HepG2 (cell line): ENCODE measurements around the gene STX10. TPM values are rescaled to one million over a fixed set of nuclear protein-coding genes. Genes with fewer than 3 reads are reported as not detected.

ENCODE experiments used
- CHD4 ChIP-seq: fragments of 200-600 bp; sonication (generic); IDR thresholded peaks from 2 replicates; pipeline ENCODE4 v1.7.0; 2017; ENCODE audit warnings: mild to moderate bottlenecking, low read length, borderline replicate concordance
- DNMT3B ChIP-seq: conservative IDR thresholded peaks from 2 replicates; pipeline ENCODE4 v1.6.1; 2016; ENCODE audit warnings: missing biosample characterization, control low read depth
- GABPB1 ChIP-seq: IDR thresholded peaks from 2 replicates; pipeline ENCODE4 v1.6.1; 2016; ENCODE audit warnings: mild to moderate bottlenecking, missing genetic modification reagents, moderate library complexity, missing compliant biosample characterization
- ISX ChIP-seq: sonication (generic); formaldehyde crosslinking; conservative IDR thresholded peaks from 2 replicates; pipeline ENCODE4 v1.5.0; 2020; ENCODE audit warnings: missing genetic modification reagents
- NFYB ChIP-seq: sonication (generic); formaldehyde crosslinking; IDR thresholded peaks from 2 replicates; pipeline ENCODE4 v1.4.0; 2020; ENCODE audit warnings: missing genetic modification reagents
- SIX1 ChIP-seq: sonication (generic); formaldehyde crosslinking; IDR thresholded peaks from 2 replicates; pipeline ENCODE4 v1.4.0; 2020; ENCODE audit warnings: missing genetic modification reagents, borderline replicate concordance
- SMARCC2 ChIP-seq: fragments of 450-650 bp; IDR thresholded peaks from 2 replicates; pipeline ENCODE4 v1.6.1; 2017; ENCODE audit warnings: antibody characterized with exemption, mild to moderate bottlenecking
- SP1 ChIP-seq, 2 experiments: fragments of 450-650 bp in 1 of 2; sonication (generic) in 1 of 2; formaldehyde crosslinking in 1 of 2; IDR thresholded peaks; 2 replicates each; pipeline versions ENCODE4 v1.4.0 to v1.6.1; 2016 to 2020; ENCODE audit warnings: missing genetic modification reagents in 1 of 2
- TGIF2 ChIP-seq: IDR thresholded peaks from 2 replicates; pipeline ENCODE4 v1.6.1; 2016; ENCODE audit warnings: control low read depth, missing compliant biosample characterization
- ZIK1 ChIP-seq: sonication (generic); formaldehyde crosslinking; IDR thresholded peaks from 2 replicates; pipeline ENCODE4 v1.5.0; 2020; ENCODE audit warnings: mild to moderate bottlenecking, low read depth, missing genetic modification reagents, borderline replicate concordance
- ZNF460 ChIP-seq: sonication (generic); formaldehyde crosslinking; IDR thresholded peaks from 2 replicates; pipeline ENCODE4 v1.5.1; 2020; ENCODE audit warnings: missing genetic modification reagents, mild to moderate bottlenecking, borderline replicate concordance
- ZNF546 ChIP-seq: sonication (generic); formaldehyde crosslinking; conservative IDR thresholded peaks from 2 replicates; pipeline ENCODE4 v1.8.1; 2023; ENCODE audit warnings: mild to moderate bottlenecking, missing genetic modification reagents
- ZNF569 ChIP-seq: sonication (generic); formaldehyde crosslinking; IDR thresholded peaks from 2 replicates; pipeline ENCODE4 v1.5.0; 2020; ENCODE audit warnings: mild to moderate bottlenecking, missing genetic modification reagents, moderate library complexity, borderline replicate concordance
- ZNF589 ChIP-seq: sonication (generic); formaldehyde crosslinking; conservative IDR thresholded peaks from 2 replicates; pipeline ENCODE4 v1.8.0; 2022; ENCODE audit warnings: mild to moderate bottlenecking, moderate library complexity, missing genetic modification reagents
- ZNF674 ChIP-seq: sonication (generic); formaldehyde crosslinking; IDR thresholded peaks from 2 replicates; pipeline ENCODE4 v1.5.0; 2020; ENCODE audit warnings: low read depth, mild to moderate bottlenecking, missing genetic modification reagents
- polyA plus RNA-seq, 8 experiments: library from polyadenylated mRNA; depleted of rRNA in 3 of 8; stranded (reverse) in 7 of 8; unstranded in 1 of 8; fragments of >200 nt; fragmentation: Illumina TruSeq in 4 of 8; extraction: Trizol in 4 of 8; gene quantifications; 2 replicates each; pipeline versions ENCODE4 v1.2.1 to v1.2.3, GENCODE V29; 2011 to 2016; ENCODE audit warnings: low read depth in 4 of 8, missing spikeins in 1 of 8, mixed read lengths in 1 of 8; ENCODE audit not compliant: insufficient read depth in 1 of 8
- total RNA-seq, 5 experiments: library from RNA; depleted of rRNA; stranded (reverse); fragments of >200 nt; fragmentation: Illumina TruSeq; extraction: Trizol; gene quantifications; 2 replicates each; pipeline ENCODE4 v1.2.3, GENCODE V29; 2016; ENCODE audit warnings: low read depth in 1 of 5
- TF ChIP-seq, protein P1 (sequence below): sonication (generic); formaldehyde crosslinking; IDR thresholded peaks from 2 replicates; pipeline ENCODE4 v1.9.0; 2022; ENCODE audit warnings: missing genetic modification reagents, mild to moderate bottlenecking, borderline replicate concordance
- TF ChIP-seq, protein P2 (sequence below): sonication (generic); formaldehyde crosslinking; IDR thresholded peaks from 2 replicates; pipeline ENCODE4 v1.8.1; 2022; ENCODE audit warnings: mild to moderate bottlenecking, missing genetic modification reagents
- TF ChIP-seq, protein P3 (sequence below): sonication (generic); formaldehyde crosslinking; conservative IDR thresholded peaks from 2 replicates; pipeline ENCODE4 v1.8.0; 2022; ENCODE audit warnings: missing genetic modification reagents
- TF ChIP-seq, protein P4 (sequence below): IDR thresholded peaks from 2 replicates; pipeline ENCODE4 v1.6.1; 2012; ENCODE audit warnings: inconsistent platforms
- TF ChIP-seq, protein P5 (sequence below): sonication (generic); formaldehyde crosslinking; IDR thresholded peaks from 2 replicates; pipeline ENCODE4 v1.5.0; 2020; ENCODE audit warnings: missing genetic modification reagents
- TF ChIP-seq, protein P6 (sequence below): sonication (generic); formaldehyde crosslinking; IDR thresholded peaks from 2 replicates; pipeline ENCODE4 v1.4.0; 2020; ENCODE audit warnings: missing genetic modification reagents, borderline replicate concordance

The STX10 gene
- total and polyA plus RNA-seq, 2 of the 13 experiments (the other 11 are each of a cell fraction or from before 2014, with no cell fraction given): 47.9 to 66.4 TPM

DNA sequence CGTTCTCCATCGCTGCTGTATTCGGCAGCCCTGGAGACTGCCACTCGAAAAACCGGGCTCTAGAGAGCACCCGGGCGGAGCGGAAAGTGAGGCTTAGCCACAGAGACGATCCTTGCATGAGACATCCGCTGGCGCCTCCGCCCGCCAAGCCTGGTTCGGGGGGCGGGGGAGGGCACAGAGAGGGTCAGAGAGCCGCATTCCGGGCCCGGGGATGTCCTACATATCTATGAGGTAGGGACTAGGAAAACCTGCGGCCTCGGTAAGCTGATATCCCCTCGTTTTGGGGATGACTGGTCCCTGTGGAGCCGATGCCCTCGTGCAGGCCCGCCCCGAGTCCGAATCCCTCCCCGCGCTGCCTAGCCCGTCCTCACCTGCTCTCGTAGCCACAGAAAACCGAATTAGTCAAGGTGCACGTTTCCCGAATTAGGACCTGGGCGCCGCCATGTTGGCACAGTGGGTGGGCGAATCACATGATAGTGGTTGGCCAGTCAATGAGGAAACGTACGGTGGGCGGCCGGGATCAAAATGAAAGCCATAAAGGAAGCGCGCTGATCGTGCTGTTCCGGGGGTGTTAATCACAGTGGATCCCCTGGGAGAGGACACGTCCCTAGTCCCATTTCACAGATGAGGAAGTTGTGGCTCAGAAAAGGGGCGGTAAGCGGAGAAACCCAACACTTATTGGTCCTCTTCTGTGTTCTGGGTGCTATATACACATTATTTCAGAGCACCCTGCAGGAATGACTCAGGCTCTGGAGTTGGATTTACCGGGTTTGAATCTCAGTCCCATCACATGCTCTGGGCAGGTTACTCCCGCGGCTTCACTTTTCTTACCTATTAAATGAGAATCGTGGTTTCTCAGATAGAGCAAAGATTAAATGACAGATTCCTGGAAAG is 33.6 kb downstream of the STX10 start, which contains the start of gene TRMT1 (continued):
- TF ChIP-seq TGIF2 (CRISPR knock-in tag) (peak; percentile 92), CHD4 (peak; percentile 98), ZNF674 (CRISPR knock-in tag) (no peak), SIX1 (CRISPR knock-in tag) (no peak), ZNF569 (CRISPR knock-in tag) (0 out of 2 replicates have a peak, but pooled peaks have one; percentile 47), ZNF546 (CRISPR knock-in tag) (0 out of 2 replicates have a peak, but pooled peaks have one; percentile 67), NFYB (peak; percentile 93), DNMT3B (CRISPR knock-in tag) (0 out of 2 replicates have a peak, but pooled peaks have one; percentile 41), SMARCC2 (no peak), ISX (CRISPR knock-in tag) (no peak), ZNF460 (CRISPR knock-in tag) (no peak), ZIK1 (CRISPR knock-in tag) (no peak), ZNF589 (CRISPR knock-in tag) (no peak), GABPB1 (CRISPR knock-in tag) (peak; percentile 81), SP1 (IDR thresholded peaks at IDR 0.05) (no peak), SP1 (CRISPR knock-in tag; IDR thresholded peaks at IDR 0.05) (peak; percentile 40; the same call in 1 of the 2 replicates)
- TF ChIP-seq, protein P1, sequence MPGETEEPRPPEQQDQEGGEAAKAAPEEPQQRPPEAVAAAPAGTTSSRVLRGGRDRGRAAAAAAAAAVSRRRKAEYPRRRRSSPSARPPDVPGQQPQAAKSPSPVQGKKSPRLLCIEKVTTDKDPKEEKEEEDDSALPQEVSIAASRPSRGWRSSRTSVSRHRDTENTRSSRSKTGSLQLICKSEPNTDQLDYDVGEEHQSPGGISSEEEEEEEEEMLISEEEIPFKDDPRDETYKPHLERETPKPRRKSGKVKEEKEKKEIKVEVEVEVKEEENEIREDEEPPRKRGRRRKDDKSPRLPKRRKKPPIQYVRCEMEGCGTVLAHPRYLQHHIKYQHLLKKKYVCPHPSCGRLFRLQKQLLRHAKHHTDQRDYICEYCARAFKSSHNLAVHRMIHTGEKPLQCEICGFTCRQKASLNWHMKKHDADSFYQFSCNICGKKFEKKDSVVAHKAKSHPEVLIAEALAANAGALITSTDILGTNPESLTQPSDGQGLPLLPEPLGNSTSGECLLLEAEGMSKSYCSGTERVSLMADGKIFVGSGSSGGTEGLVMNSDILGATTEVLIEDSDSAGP (CRISPR knock-in tag): peak; percentile 91
- TF ChIP-seq, protein P2, sequence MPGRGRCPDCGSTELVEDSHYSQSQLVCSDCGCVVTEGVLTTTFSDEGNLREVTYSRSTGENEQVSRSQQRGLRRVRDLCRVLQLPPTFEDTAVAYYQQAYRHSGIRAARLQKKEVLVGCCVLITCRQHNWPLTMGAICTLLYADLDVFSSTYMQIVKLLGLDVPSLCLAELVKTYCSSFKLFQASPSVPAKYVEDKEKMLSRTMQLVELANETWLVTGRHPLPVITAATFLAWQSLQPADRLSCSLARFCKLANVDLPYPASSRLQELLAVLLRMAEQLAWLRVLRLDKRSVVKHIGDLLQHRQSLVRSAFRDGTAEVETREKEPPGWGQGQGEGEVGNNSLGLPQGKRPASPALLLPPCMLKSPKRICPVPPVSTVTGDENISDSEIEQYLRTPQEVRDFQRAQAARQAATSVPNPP (CRISPR knock-in tag): no peak
- TF ChIP-seq, protein P3, sequence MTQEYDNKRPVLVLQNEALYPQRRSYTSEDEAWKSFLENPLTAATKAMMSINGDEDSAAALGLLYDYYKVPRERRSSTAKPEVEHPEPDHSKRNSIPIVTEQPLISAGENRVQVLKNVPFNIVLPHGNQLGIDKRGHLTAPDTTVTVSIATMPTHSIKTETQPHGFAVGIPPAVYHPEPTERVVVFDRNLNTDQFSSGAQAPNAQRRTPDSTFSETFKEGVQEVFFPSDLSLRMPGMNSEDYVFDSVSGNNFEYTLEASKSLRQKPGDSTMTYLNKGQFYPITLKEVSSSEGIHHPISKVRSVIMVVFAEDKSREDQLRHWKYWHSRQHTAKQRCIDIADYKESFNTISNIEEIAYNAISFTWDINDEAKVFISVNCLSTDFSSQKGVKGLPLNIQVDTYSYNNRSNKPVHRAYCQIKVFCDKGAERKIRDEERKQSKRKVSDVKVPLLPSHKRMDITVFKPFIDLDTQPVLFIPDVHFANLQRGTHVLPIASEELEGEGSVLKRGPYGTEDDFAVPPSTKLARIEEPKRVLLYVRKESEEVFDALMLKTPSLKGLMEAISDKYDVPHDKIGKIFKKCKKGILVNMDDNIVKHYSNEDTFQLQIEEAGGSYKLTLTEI: no peak
- TF ChIP-seq, protein P4, sequence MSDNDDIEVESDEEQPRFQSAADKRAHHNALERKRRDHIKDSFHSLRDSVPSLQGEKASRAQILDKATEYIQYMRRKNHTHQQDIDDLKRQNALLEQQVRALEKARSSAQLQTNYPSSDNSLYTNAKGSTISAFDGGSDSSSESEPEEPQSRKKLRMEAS: peak; percentile 96
- TF ChIP-seq, protein P5, sequence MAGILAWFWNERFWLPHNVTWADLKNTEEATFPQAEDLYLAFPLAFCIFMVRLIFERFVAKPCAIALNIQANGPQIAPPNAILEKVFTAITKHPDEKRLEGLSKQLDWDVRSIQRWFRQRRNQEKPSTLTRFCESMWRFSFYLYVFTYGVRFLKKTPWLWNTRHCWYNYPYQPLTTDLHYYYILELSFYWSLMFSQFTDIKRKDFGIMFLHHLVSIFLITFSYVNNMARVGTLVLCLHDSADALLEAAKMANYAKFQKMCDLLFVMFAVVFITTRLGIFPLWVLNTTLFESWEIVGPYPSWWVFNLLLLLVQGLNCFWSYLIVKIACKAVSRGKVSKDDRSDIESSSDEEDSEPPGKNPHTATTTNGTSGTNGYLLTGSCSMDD (CRISPR knock-in tag): no peak
- TF ChIP-seq, protein P6, sequence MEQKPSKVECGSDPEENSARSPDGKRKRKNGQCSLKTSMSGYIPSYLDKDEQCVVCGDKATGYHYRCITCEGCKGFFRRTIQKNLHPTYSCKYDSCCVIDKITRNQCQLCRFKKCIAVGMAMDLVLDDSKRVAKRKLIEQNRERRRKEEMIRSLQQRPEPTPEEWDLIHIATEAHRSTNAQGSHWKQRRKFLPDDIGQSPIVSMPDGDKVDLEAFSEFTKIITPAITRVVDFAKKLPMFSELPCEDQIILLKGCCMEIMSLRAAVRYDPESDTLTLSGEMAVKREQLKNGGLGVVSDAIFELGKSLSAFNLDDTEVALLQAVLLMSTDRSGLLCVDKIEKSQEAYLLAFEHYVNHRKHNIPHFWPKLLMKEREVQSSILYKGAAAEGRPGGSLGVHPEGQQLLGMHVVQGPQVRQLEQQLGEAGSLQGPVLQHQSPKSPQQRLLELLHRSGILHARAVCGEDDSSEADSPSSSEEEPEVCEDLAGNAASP (CRISPR knock-in tag): peak; percentile 31; the same call in 1 of the 2 replicates
